IPS DF 4.7 (cell line): Measurements from ENCODE around the gene SPANXN1.
"Not testable (repeated sequence)": the region's sequence is repeated elsewhere in the genome, so short reads cannot be mapped to it uniquely, and the experiment has no call there.

ENCODE experiments used
- DNase-seq: peaks from one replicate; pipeline ENCODE4 v3.0.0-alpha.2; 2013; ENCODE audit warnings: low spot score; ENCODE audit errors: extremely low read depth

SPANXN1 gene

GRCh38 chrX:145247203-145247602 is at the start of gene SPANXN1:
TSS of gene SPANXN1 (plus strand) at chrX:145247503. CDS start at chrX:145247587, 84 bp downstream.
- DNase-seq, result not testable (repeated sequence)

- DNase-seq, result no peak
These were observed 48.2 kb upstream of the SPANXN1 start for GRCh38 chrX:145199078-145199477.

GRCh38 chrX:145213504-145213903 is 33.8 kb upstream of the SPANXN1 start:
- no peak for DNase-seq

- DNase-seq, result no peak
These were observed 44.9 kb downstream of the SPANXN1 start for GRCh38 chrX:145292218-145292617.
